ENCODE results near the gene ZHX3. TPM values are rescaled to one million over a fixed set of nuclear protein-coding genes. Genes with fewer than 3 reads are reported as not detected.

The ZHX3 gene
- total and polyA plus RNA-seq, 2 of the 4 experiments (the other 2 are of a cell fraction): 25.0 to 28.0 TPM

- peak overlapping the region; percentile 65; the same call in 1 of the 2 replicates for H3K56ac ChIP-seq (ENCODE audit: extremely low read depth, insufficient read depth, low read length)
- peaks cover 38% of the 10 kb centered on the region for H3K9me1 ChIP-seq (ENCODE audit: insufficient read depth, low read length)
- peak overlapping the region; percentile 95 for H3K14ac ChIP-seq (replicated peaks; ENCODE audit: low read depth, low read length)
- peaks cover 43% of the 10 kb centered on the region for H3K4me1 ChIP-seq (ENCODE audit: control insufficient read depth, insufficient read depth, low read length)
- TF ChIP-seq RAD21 (IDR thresholded peaks at IDR 0.05; ENCODE audit: low read length): no peak
- no peak for TF ChIP-seq POLR2A (IDR thresholded peaks at IDR 0.05; ENCODE audit: low read depth, low read length)
- no peak for TF ChIP-seq ELK1 (IDR thresholded peaks at IDR 0.05; ENCODE audit: borderline replicate concordance, low read depth, low read length)
- no peak for TF ChIP-seq SMC3 (IDR thresholded peaks at IDR 0.05; ENCODE audit: low read depth, low read length)
- TF ChIP-seq USF2 (IDR thresholded peaks at IDR 0.05; ENCODE audit: low read depth, low read length): no peak
- TF ChIP-seq CTCF (conservative IDR thresholded peaks at IDR 0.05; ENCODE audit: low read depth, low read length): no peak
- no peak for TF ChIP-seq CEBPB (IDR thresholded peaks at IDR 0.05; ENCODE audit: low read depth, low read length)
- TF ChIP-seq MXI1 (IDR thresholded peaks at IDR 0.05; ENCODE audit: borderline replicate concordance, low read depth, low read length): no peak
- no peak for TF ChIP-seq FOS (IDR thresholded peaks at IDR 0.05; ENCODE audit: low read depth, low read length)
- no peak for TF ChIP-seq RCOR1 (IDR thresholded peaks at IDR 0.05; ENCODE audit: insufficient replicate concordance, low read length)
- TF ChIP-seq CHD1 (IDR thresholded peaks at IDR 0.05; ENCODE audit: low read depth, low read length): no peak
- TF ChIP-seq MAFK (IDR thresholded peaks at IDR 0.05; ENCODE audit: low read depth, low read length): no peak
- TF ChIP-seq NFE2L2 (IDR thresholded peaks at IDR 0.05; ENCODE audit: low read depth, low read length): no peak
- peaks cover 18% of the 10 kb centered on the region for H4K20me1 ChIP-seq (ENCODE audit: insufficient read depth, low read length)
- DNase-seq: no peak
- H4K8ac ChIP-seq (ENCODE audit: low read depth in 2 of 2, low read length in 2 of 2): peak overlapping the region; percentile 15 to 74; a peak in 2 of 4 replicates
- peak overlapping the region; percentile 99 for H2AK5ac ChIP-seq (ENCODE audit: low read depth, low read length)
- no peak overlapping the region for H3K9ac ChIP-seq (ENCODE audit: low read depth, low read length)
- peak overlapping the region; percentile 50 for H2AK9ac ChIP-seq (replicated peaks; ENCODE audit: low read depth, low read length, poor library complexity)
- peak overlapping the region; percentile 98 for H2BK120ac ChIP-seq (ENCODE audit: low read depth, low read length)
- H3K9me3 ChIP-seq (ENCODE audit: control insufficient read depth, insufficient read depth, low read length): no peaks in the 10 kb centered on the region
- ATAC-seq (ENCODE audit: low read depth): no peak
- dilution Hi-C loops (cut with HindIII; ENCODE audit: low sequenced_read_pairs, unreplicated experiment) (no loop called here), in situ Hi-C loops (cut with MboI; ENCODE audit: low sequenced_read_pairs) (loop anchor here (5.0 kb wide), 2 partner anchors 50 to 165 kb away; partner anchors contain the start of gene LPIN3), intact Hi-C loops (cut with micrococcal nuclease) (loop anchor here (1.0 to 10.0 kb wide), 5 partner anchors 46 to 518 kb away; partner anchors contain the start of genes LPIN3 and ZHX3)
- 90% methylated on average over 2 of the region's 8 CpGs; no CpG with 5 or more reads in 1 of the 2 experiments for WGBS, 2 experiments (ENCODE audit: extremely low coverage in 2 of 2, insufficient read length in 1 of 2)
- peaks cover 45% of the 10 kb centered on the region for H3K36me3 ChIP-seq (ENCODE audit: control insufficient read depth, insufficient read depth, low read length)
- ChIA-PET POLR2A (ENCODE audit: unreplicated experiment) (interaction anchor here (1.4 kb wide), 1 partner anchor 56 kb away, joined by 3 read pairs; no protein-coding TSS in a partner anchor), CTCF (interaction anchor here (1.0 kb wide), 1 partner anchor 55 kb away, joined by 3 read pairs; no protein-coding TSS in a partner anchor)
- peak overlapping the region; percentile 98 for H3K23ac ChIP-seq (ENCODE audit: low read depth, low read length)
- H2BK15ac ChIP-seq (ENCODE audit: low read depth, low read length): peak overlapping the region; percentile 99
- no peak overlapping the region for H3K4me3 ChIP-seq (ENCODE audit: insufficient read depth, low read depth, low read length)
- no TSS peak for BruUV-seq (replicated peaks)
- H4K5ac ChIP-seq (ENCODE audit: low read depth, low read length): peak overlapping the region; percentile 88
- H2BK5ac ChIP-seq (ENCODE audit: low read depth, low read length, poor library complexity, severe bottlenecking): peak overlapping the region; percentile 84
- H3K27ac ChIP-seq (ENCODE audit: insufficient read depth, low read length): peak overlapping the region; percentile 48; the same call in 1 of the 2 replicates
- H2AFZ ChIP-seq (replicated peaks; ENCODE audit: low read length, poor library complexity): no peak overlapping the region
- peaks cover 34 to 90% of the 10 kb centered on the region in 2 experiments for H3K79me1 ChIP-seq (ENCODE audit: low read depth in 1 of 2, low read length in 2 of 2)
- peak overlapping the region; percentile 95 for H4K91ac ChIP-seq (ENCODE audit: insufficient read depth, low read depth, low read length)
- H3K18ac ChIP-seq (ENCODE audit: low read depth, low read length): peak overlapping the region; percentile 92
- no peaks in the 10 kb centered on the region for H3K27me3 ChIP-seq (ENCODE audit: control insufficient read depth, insufficient read depth, low read length)
- peak overlapping the region; percentile 98 for H3K4ac ChIP-seq (ENCODE audit: low read depth, low read length)
- H3K4me2 ChIP-seq (ENCODE audit: low read depth, low read length): peak overlapping the region; percentile 19; the same call in 1 of the 2 replicates
- peak overlapping the region; percentile 98 for H2BK20ac ChIP-seq (ENCODE audit: low read depth, low read length)
Measured at GRCh38 chr20:41176711-41177552, 140.6 kb downstream of the ZHX3 start.
